K562 (cell line): ENCODE measurements around the gene DNAJC25. TPM values are rescaled to one million over a fixed set of nuclear protein-coding genes. Genes with fewer than 3 reads are reported as not detected.
A peak's percentile ranks its signal among the peaks of the same experiment; 100 is the strongest.

Experiments used
- NCOA6 ChIP-seq: fragments of 450-650 bp; IDR thresholded peaks from 2 replicates; pipeline ENCODE4 v1.6.1; 2017; ENCODE audit warnings: mild to moderate bottlenecking
- NR2C1 ChIP-seq, 2 experiments: fragments of 450-650 bp; IDR thresholded peaks; 2 replicates each; pipeline ENCODE4 v1.6.1; 2017; ENCODE audit warnings: mild to moderate bottlenecking in 2 of 2, antibody characterized with exemption in 1 of 2, inconsistent platforms in 1 of 2, missing compliant biosample characterization in 1 of 2, missing genetic modification characterization in 1 of 2
- TBL1XR1 ChIP-seq, 2 experiments: IDR thresholded peaks; 2 replicates each; pipeline ENCODE4 v1.6.1; 2012; ENCODE audit warnings: improper control_type of control experiment in 2 of 2, low read length in 2 of 2, mild to moderate bottlenecking in 1 of 2
- TCF7L2 ChIP-seq: fragments of 150-350 bp; IDR thresholded peaks from 2 replicates; pipeline ENCODE4 v1.6.1; 2016; ENCODE audit warnings: low read depth, mild to moderate bottlenecking, low read length, moderate library complexity
- TCFL5 ChIP-seq: fragments of 250-450 bp; sonication (Bioruptor Pico); conservative IDR thresholded peaks from 2 replicates; pipeline ENCODE4 v1.6.1; 2021; ENCODE audit warnings: mild to moderate bottlenecking, moderate library complexity, matching md5 sums
- TEAD4 ChIP-seq, 2 experiments: sonication (generic) in 1 of 2; formaldehyde crosslinking in 1 of 2; IDR thresholded peaks; 2 replicates each; pipeline versions ENCODE4 v1.6.1 to v1.8.0; 2012 to 2022; ENCODE audit warnings: borderline replicate concordance in 1 of 2, inconsistent platforms in 1 of 2, low read length in 1 of 2, mild to moderate bottlenecking in 1 of 2, missing genetic modification reagents in 1 of 2
- TRIM24 ChIP-seq, 2 experiments: fragments of 450-650 bp; IDR thresholded peaks; 2 replicates each; pipeline ENCODE4 v1.6.1; 2016
- YY1 ChIP-seq, 3 experiments: IDR thresholded peaks; 2 replicates each; pipeline ENCODE4 v1.6.1; 2011; ENCODE audit warnings: low read length in 2 of 3, mild to moderate bottlenecking in 2 of 3, moderate library complexity in 2 of 3, borderline replicate concordance in 1 of 3, control low read depth in 1 of 3, low read depth in 1 of 3; ENCODE audit not compliant: insufficient read depth in 3 of 3, insufficient replicate concordance in 2 of 3, control insufficient read depth in 1 of 3, insufficient read length in 1 of 3; ENCODE audit errors: extremely low read depth in 1 of 3
- ZC3H4 ChIP-seq: sonication (generic); formaldehyde crosslinking; IDR thresholded peaks from 2 replicates; pipeline ENCODE4 v1.9.0; 2021; ENCODE audit warnings: missing genetic modification reagents, borderline replicate concordance
- ZEB2 ChIP-seq: fragments of 450-650 bp; IDR thresholded peaks from 2 replicates; pipeline ENCODE4 v1.6.1; 2016
- ZNF224 ChIP-seq: sonication (generic); formaldehyde crosslinking; IDR thresholded peaks from 2 replicates; pipeline ENCODE4 v1.8.0; 2022; ENCODE audit warnings: mild to moderate bottlenecking, missing genetic modification reagents
- ZNF79 ChIP-seq: fragments of 250-450 bp; sonication (Bioruptor Pico); IDR thresholded peaks from 2 replicates; pipeline ENCODE4 v1.4.0; 2020; ENCODE audit warnings: low read depth, mild to moderate bottlenecking, moderate library complexity
- polyA plus RNA-seq, 8 experiments: library from polyadenylated mRNA; depleted of rRNA in 4 of 8; stranded (reverse) in 5 of 8; unstranded in 3 of 8; fragments of >200 nt; fragmentation: Nextera tagmentation in 2 of 8; fragmentation: Illumina TruSeq in 1 of 8; extraction: Ambion mirVana in 2 of 8; extraction: Trizol in 1 of 8; gene quantifications; 2 replicates each; pipeline versions ENCODE4 v1.2.1 to v1.2.3, GENCODE V29; 2011 to 2014; ENCODE audit warnings: inconsistent platforms in 1 of 8, missing spikeins in 1 of 8
- total RNA-seq, 7 experiments: library from RNA; depleted of rRNA in 6 of 7; stranded (reverse); fragments of >200 nt in 6 of 7; fragmentation: Illumina TruSeq in 2 of 7; extraction: Trizol in 2 of 7; gene quantifications; 2 replicates each; pipeline versions ENCODE4 v1.2.1 to v1.2.3, GENCODE V29; 2011 to 2021; ENCODE audit warnings: low replicate concordance in 1 of 7
- TF ChIP-seq, protein P1 (sequence below): sonication (generic); formaldehyde crosslinking; IDR thresholded peaks from 2 replicates; pipeline ENCODE4 v1.8.1; 2023; ENCODE audit warnings: missing genetic modification reagents, mild to moderate bottlenecking, borderline replicate concordance
- TF ChIP-seq, protein P2 (sequence below): fragments of 450-650 bp; IDR thresholded peaks from 2 replicates; pipeline ENCODE4 v1.7.0; 2016; ENCODE audit warnings: borderline replicate concordance
- TF ChIP-seq, protein P3 (sequence below), 2 experiments: fragments of 450-650 bp; conservative IDR thresholded peaks; 2 replicates each; pipeline ENCODE4 v1.6.1; 2017; ENCODE audit warnings: mild to moderate bottlenecking in 2 of 2, moderate library complexity in 2 of 2
- TF ChIP-seq, protein P4 (sequence below): fragments of 450-650 bp; IDR thresholded peaks from 2 replicates; pipeline ENCODE4 v1.6.1; 2016; ENCODE audit warnings: antibody characterized with exemption

Gene DNAJC25
- total and polyA plus RNA-seq, 9 of the 15 experiments (the other 6 are each of a cell fraction or from before 2014, with no cell fraction given) = 3.7 to 11.2 (median 7.1) TPM

DNA sequence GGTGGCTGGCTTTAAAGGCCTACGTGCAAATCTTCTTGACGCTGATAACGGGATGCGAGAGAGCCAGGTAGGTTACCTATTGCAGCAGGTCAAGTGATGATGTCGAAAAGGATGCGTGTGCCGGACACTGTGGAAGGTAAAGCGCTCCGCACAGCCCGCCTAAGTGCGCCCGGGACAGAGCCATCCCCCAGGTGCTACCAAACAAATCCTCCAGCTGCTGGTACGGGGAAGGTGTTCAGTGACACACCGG, 245 bp upstream of the DNAJC25 start (continued):
- TF ChIP-seq NR2C1 (IDR thresholded peaks at IDR 0.05) = no peak
- TF ChIP-seq NR2C1 (tag; IDR thresholded peaks at IDR 0.05) = no peak
- TF ChIP-seq ZNF79 (CRISPR knock-in tag) = no peak
- no peak for TF ChIP-seq NCOA6
- peak in 1 of 2 experiments; percentile 98; a peak in 2 of 4 replicates for TF ChIP-seq TRIM24 (IDR thresholded peaks at IDR 0.05)
- no peak for TF ChIP-seq TCFL5
- TF ChIP-seq ZNF224 = no peak
- TF ChIP-seq, protein P1, sequence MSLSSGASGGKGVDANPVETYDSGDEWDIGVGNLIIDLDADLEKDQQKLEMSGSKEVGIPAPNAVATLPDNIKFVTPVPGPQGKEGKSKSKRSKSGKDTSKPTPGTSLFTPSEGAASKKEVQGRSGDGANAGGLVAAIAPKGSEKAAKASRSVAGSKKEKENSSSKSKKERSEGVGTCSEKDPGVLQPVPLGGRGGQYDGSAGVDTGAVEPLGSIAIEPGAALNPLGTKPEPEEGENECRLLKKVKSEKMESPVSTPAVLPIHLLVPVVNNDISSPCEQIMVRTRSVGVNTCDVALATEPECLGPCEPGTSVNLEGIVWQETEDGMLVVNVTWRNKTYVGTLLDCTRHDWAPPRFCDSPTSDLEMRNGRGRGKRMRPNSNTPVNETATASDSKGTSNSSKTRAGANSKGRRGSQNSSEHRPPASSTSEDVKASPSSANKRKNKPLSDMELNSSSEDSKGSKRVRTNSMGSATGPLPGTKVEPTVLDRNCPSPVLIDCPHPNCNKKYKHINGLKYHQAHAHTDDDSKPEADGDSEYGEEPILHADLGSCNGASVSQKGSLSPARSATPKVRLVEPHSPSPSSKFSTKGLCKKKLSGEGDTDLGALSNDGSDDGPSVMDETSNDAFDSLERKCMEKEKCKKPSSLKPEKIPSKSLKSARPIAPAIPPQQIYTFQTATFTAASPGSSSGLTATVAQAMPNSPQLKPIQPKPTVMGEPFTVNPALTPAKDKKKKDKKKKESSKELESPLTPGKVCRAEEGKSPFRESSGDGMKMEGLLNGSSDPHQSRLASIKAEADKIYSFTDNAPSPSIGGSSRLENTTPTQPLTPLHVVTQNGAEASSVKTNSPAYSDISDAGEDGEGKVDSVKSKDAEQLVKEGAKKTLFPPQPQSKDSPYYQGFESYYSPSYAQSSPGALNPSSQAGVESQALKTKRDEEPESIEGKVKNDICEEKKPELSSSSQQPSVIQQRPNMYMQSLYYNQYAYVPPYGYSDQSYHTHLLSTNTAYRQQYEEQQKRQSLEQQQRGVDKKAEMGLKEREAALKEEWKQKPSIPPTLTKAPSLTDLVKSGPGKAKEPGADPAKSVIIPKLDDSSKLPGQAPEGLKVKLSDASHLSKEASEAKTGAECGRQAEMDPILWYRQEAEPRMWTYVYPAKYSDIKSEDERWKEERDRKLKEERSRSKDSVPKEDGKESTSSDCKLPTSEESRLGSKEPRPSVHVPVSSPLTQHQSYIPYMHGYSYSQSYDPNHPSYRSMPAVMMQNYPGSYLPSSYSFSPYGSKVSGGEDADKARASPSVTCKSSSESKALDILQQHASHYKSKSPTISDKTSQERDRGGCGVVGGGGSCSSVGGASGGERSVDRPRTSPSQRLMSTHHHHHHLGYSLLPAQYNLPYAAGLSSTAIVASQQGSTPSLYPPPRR (CRISPR knock-in tag) = no peak
- TF ChIP-seq ZC3H4 (CRISPR knock-in tag) = no peak
- TF ChIP-seq, protein P2, sequence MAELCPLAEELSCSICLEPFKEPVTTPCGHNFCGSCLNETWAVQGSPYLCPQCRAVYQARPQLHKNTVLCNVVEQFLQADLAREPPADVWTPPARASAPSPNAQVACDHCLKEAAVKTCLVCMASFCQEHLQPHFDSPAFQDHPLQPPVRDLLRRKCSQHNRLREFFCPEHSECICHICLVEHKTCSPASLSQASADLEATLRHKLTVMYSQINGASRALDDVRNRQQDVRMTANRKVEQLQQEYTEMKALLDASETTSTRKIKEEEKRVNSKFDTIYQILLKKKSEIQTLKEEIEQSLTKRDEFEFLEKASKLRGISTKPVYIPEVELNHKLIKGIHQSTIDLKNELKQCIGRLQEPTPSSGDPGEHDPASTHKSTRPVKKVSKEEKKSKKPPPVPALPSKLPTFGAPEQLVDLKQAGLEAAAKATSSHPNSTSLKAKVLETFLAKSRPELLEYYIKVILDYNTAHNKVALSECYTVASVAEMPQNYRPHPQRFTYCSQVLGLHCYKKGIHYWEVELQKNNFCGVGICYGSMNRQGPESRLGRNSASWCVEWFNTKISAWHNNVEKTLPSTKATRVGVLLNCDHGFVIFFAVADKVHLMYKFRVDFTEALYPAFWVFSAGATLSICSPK = no peak
- peak; percentile 4; the same call in 1 of the 2 replicates for TF ChIP-seq TEAD4 (IDR thresholded peaks at IDR 0.05; ENCODE audit: low read length)
- no peak for TF ChIP-seq TEAD4 (CRISPR knock-in tag; IDR thresholded peaks at IDR 0.05; ENCODE audit: borderline replicate concordance)
- TF ChIP-seq, protein P3, sequence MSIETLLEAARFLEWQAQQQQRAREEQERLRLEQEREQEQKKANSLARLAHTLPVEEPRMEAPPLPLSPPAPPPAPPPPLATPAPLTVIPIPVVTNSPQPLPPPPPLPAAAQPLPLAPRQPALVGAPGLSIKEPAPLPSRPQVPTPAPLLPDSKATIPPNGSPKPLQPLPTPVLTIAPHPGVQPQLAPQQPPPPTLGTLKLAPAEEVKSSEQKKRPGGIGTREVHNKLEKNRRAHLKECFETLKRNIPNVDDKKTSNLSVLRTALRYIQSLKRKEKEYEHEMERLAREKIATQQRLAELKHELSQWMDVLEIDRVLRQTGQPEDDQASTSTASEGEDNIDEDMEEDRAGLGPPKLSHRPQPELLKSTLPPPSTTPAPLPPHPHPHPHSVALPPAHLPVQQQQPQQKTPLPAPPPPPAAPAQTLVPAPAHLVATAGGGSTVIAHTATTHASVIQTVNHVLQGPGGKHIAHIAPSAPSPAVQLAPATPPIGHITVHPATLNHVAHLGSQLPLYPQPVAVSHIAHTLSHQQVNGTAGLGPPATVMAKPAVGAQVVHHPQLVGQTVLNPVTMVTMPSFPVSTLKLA (conservative IDR thresholded peaks at IDR 0.05) = no peak; a peak in 1 of 4 replicates
- no peak for TF ChIP-seq TCF7L2
- TF ChIP-seq YY1 (IDR thresholded peaks at IDR 0.05; ENCODE audit: borderline replicate concordance in 1 of 3, control insufficient read depth in 1 of 3, extremely low read depth in 1 of 3, insufficient read depth in 3 of 3, insufficient read length in 1 of 3, insufficient replicate concordance in 2 of 3, low read depth in 1 of 3, low read length in 2 of 3) = no peak
- TF ChIP-seq ZEB2 = peak; percentile 96
- TF ChIP-seq, protein P4, sequence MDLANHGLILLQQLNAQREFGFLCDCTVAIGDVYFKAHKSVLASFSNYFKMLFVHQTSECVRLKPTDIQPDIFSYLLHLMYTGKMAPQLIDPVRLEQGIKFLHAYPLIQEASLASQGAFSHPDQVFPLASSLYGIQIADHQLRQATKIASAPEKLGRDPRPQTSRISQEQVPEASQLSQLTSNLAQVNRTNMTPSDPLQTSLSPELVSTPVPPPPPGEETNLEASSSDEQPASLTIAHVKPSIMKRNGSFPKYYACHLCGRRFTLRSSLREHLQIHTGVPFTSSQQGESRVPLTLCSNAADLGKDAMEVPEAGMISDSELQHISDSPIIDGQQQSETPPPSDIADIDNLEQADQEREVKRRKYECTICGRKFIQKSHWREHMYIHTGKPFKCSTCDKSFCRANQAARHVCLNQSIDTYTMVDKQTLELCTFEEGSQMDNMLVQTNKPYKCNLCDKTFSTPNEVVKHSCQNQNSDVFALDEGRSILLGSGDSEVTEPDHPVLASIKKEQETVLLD = no peak; the same call in 1 of the 2 replicates
- no peak for TF ChIP-seq TBL1XR1 (IDR thresholded peaks at IDR 0.05; ENCODE audit: low read length in 2 of 2)
